Airway epithelial cell (primary cell): ENCODE measurements around the gene DYRK4. TPM values are rescaled to one million over a fixed set of nuclear protein-coding genes. Genes with fewer than 3 reads are reported as not detected.

Source experiments
- total RNA-seq: library from RNA; depleted of rRNA; stranded (reverse); fragments of >200 nt; gene quantifications from 2 replicates; pipeline ENCODE4 v1.2.3, GENCODE V29; 2015

Gene DYRK4, protein sequence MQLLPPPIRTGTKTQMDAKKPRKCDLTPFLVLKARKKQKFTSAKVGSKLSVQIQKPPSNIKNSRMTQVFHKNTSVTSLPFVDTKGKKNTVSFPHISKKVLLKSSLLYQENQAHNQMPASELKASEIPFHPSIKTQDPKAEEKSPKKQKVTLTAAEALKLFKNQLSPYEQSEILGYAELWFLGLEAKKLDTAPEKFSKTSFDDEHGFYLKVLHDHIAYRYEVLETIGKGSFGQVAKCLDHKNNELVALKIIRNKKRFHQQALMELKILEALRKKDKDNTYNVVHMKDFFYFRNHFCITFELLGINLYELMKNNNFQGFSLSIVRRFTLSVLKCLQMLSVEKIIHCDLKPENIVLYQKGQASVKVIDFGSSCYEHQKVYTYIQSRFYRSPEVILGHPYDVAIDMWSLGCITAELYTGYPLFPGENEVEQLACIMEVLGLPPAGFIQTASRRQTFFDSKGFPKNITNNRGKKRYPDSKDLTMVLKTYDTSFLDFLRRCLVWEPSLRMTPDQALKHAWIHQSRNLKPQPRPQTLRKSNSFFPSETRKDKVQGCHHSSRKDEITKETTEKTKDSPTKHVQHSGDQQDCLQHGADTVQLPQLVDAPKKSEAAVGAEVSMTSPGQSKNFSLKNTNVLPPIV
- 54.7 and 54.9 TPM in 2 replicates for total RNA-seq

DNA sequence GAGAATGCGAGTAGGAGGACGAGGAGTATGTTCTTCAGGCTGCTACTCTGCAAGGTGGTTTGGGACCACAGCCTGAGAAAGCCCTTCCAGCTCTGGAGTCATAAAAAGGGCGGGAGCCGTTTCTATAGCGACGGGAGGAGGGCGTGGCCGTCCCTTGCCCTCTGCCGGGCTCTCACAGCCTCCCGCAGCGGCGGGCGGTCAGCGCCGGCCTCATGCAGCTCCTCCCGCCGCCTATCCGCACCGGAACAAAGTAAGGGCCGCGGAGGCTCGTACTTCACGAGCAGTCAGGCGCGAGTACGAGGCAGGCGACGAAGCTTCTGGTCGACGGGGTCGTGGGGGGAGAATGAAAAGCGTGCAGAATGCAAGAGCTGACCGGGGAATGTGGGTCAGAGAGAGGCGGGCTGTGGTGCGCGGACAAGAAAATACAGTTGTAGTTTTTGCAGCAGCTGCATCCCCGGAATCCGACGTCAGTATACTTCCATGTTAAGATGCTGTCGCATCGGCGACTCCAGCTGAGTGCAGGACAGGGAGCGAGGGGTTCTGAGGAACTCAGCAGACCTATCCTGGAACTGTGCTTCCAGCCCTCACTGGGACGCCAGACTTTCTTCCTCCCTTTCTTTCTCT is at the start of gene DYRK4:
DYRK4 (plus strand) TSS at position 175 of the 624 bp plus-strand sequence; CDS start at position 213, 38 bp downstream.

DNA sequence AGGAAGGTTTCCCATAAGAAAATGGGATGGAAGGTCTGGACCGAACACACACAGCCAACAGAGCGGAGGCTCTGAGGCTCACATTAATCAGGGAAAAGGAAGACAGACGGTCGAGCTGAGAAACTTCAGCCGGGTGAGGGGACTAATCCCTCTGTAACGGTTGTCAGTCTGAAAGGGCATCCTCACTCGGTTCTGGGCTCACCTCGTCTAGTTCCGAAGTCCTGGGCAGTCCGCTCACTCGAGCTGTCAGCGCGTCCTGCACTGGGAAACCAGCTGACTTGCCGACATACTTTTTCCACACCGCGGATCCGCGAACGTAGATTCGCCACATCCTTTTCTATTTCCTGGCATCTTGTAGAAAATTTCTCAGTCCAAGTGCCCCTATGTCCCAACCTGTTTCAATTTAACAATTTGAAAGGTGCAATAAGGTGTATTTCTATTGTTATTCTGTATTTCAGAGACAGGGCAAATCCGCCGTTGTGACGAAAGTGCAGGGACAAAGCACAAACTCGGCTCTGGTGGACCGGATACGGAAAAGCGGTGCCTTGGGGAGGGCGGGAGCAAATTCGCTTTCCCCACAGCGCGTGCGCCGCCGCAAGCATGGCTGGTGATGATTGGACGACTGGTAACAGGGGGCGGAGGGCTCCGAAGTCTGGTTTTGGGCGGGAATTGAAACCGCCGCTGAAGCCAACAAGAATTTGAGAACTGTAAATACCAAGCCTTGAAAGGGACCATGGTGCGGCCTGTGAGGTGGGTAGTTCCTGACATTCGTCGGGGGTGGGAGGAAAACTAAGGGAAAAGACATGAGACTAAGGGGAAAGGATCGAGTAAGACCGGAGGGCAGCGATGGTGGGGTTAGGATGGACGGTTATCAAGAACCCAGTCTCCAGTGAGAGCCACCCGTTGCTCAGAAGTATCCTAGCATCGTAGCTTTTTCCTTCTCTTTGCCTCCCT is 23.5 kb upstream of the DYRK4 start, which contains the start of gene RAD51AP1:
RAD51AP1 (plus strand) TSS at position 684 of the 954 bp plus-strand sequence; CDS start at position 734, 50 bp downstream.

DNA sequence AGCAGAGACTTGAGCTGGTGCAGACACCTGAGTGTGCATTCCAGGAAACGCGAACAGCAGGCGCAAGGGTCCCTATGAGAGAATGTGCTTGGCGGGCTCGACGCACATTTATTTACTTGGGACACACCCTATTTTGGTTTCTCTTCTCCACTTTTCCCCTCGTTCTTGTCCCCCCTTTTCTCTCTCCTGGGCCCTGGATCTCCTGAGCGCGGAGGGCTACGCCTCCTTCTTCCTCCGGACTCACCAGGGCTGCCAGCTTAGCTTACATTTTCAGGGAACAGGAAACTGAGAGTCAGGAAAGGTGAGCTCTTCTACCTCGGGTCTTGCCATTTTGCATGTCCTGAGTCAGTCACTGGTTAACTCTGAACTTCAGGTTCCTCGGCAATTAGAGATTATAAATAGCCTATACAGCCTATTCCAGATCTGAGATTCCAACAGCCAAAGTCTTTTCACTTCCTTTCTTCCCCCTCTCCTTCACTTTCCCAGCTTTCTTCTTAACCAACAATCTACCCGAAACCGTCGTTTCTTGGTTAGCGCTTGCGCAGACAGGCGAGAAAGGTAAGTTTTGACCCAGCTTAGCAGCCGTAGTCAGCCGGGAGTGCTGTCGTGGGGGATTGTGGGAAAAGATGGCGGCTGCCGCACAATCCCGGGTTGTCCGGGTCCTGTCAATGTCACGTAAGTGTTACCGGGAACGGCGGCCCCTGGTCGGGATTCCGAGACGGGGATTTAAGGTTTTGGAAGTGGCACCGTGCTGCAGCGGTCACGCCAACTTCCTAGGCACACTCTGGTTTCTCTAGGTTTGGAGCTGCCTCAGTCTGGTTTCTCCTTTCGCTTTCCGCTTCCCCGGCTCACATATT is 86.7 kb downstream of the DYRK4 start, which contains the start of the genes AKAP3 and NDUFA9:
AKAP3 (minus strand) TSS at position 551 of the 857 bp plus-strand sequence. CDS start 10,855 bp downstream, outside the sequence.
NDUFA9 (plus strand) TSS at position 614 of the 857 bp plus-strand sequence; CDS start at position 627, 13 bp downstream.

Other genes with a start within 250 kb of the DYRK4 start
- gene TIGAR, start 241.0 kb upstream of the DYRK4 start, total RNA-seq = 13.5 and 15.8 TPM in 2 replicates
- gene FGF23, start 182.5 kb upstream of the DYRK4 start, total RNA-seq = not detected in 2 replicates
- gene FGF6, start 116.4 kb upstream of the DYRK4 start, total RNA-seq = not detected in 2 replicates
- gene RAD51AP1, start 23.3 kb upstream of the DYRK4 start, total RNA-seq = 16.6 and 19.5 TPM in 2 replicates
- 0.07 TPM in 1 of 2 replicates, not detected in the other for gene AKAP3, start 86.8 kb downstream of the DYRK4 start, total RNA-seq
- gene NDUFA9, start 86.9 kb downstream of the DYRK4 start, total RNA-seq = 69.8 and 87.9 TPM in 2 replicates
- gene GALNT8, start 158.2 kb downstream of the DYRK4 start, total RNA-seq = not detected in 2 replicates